GM10847 (cell line): ENCODE results near the gene MT3.

Experiments
- POLR2A ChIP-seq: IDR thresholded peaks from 2 replicates; pipeline ENCODE4 v1.6.1; 2011; ENCODE audit not compliant: insufficient read length; ENCODE audit errors: extremely low read depth

Gene MT3

GRCh38 chr16:56617212-56618085 lies 28.1 kb downstream of the MT3 start:
- TF ChIP-seq POLR2A = no peak

GRCh38 chr16:56618138-56618537 lies 28.8 kb downstream of the MT3 start:
- TF ChIP-seq POLR2A = no peak

- TF ChIP-seq POLR2A = no peak
Measured at GRCh38 chr16:56620339-56620897, 31.1 kb downstream of the MT3 start.

- TF ChIP-seq POLR2A = no peak
Measured at GRCh38 chr16:56623637-56624036, 34.3 kb downstream of the MT3 start.

- no peak for TF ChIP-seq POLR2A
Measured at GRCh38 chr16:56625140-56625942, 36.0 kb downstream of the MT3 start, which contains the start of gene MT1E. Gene MT1E, plus strand, starts transcription at chr16:56625781. Its CDS starts 71 bp downstream, at chr16:56625852.

GRCh38 chr16:56625943-56626654 lies 36.8 kb downstream of the MT3 start:
- no peak for TF ChIP-seq POLR2A

- no peak for TF ChIP-seq POLR2A
Measured at GRCh38 chr16:56626685-56627084, 37.4 kb downstream of the MT3 start.

- TF ChIP-seq POLR2A = no peak
Measured at GRCh38 chr16:56628486-56629350, 39.4 kb downstream of the MT3 start.

- TF ChIP-seq POLR2A = no peak
Measured at GRCh38 chr16:56629531-56629930, 40.2 kb downstream of the MT3 start.

- TF ChIP-seq POLR2A = no peak
Measured at GRCh38 chr16:56630134-56630533, 40.8 kb downstream of the MT3 start.

- no peak for TF ChIP-seq POLR2A
Measured at GRCh38 chr16:56631197-56631596, 41.9 kb downstream of the MT3 start.

GRCh38 chr16:56631832-56632155 lies 42.5 kb downstream of the MT3 start:
- TF ChIP-seq POLR2A = no peak

GRCh38 chr16:56632156-56632847 lies 43.0 kb downstream of the MT3 start, which contains the start of gene MT1M:
Gene MT1M, plus strand, starts transcription at chr16:56632659. Its CDS starts 73 bp downstream, at chr16:56632732.
- no peak for TF ChIP-seq POLR2A
